Activated CD8-positive, alpha-beta T cell treated with anti-CD3 and anti-CD28 coated beads, Interleukin-2, amount 10 ng/mL, durations not matched to agents 7 days and 5 days (primary cell): ENCODE data around the gene CREB3L4. TPM values are rescaled to one million over a fixed set of nuclear protein-coding genes. Genes with fewer than 3 reads are reported as not detected.
A peak's percentile ranks its signal among the peaks of the same experiment; 100 is the strongest.
"Not testable (repeated sequence)": the region's sequence is repeated elsewhere in the genome, so short reads cannot be mapped to it uniquely, and the experiment has no call there.

Source experiments
- ATAC-seq: fragments of 150-1000 bp; cut with Tn5 transposase; one replicate; pipeline ENCODE4 v1.10.0; 2021; ENCODE audit warnings: moderate library complexity
- CTCF ChIA-PET: fragments of 350-600 bp; sonication (Branson Sonifier 250); formaldehyde crosslinking; loops from one replicate; lab custom pipeline; 2021; ENCODE audit warnings: antibody characterized with exemption; lab: Charles Lee
- POLR2A ChIA-PET: fragments of 350-600 bp; sonication (Branson Sonifier 250); formaldehyde crosslinking; loops from one replicate; lab custom pipeline; 2021; ENCODE audit warnings: antibody characterized with exemption; lab: Charles Lee
- DNase-seq: peaks from one replicate; pipeline ENCODE4 v3.0.0-alpha.2; 2020
- H3K27ac Mint-ChIP-seq: one replicate; pipeline ENCODE4 v1.8.0; 2021; ENCODE audit warnings: mild to moderate bottlenecking, mixed read lengths
- H3K27me3 Mint-ChIP-seq: one replicate; pipeline ENCODE4 v1.8.0; 2021; ENCODE audit warnings: low read depth, mixed read lengths
- H3K36me3 Mint-ChIP-seq: one replicate; pipeline ENCODE4 v1.8.0; 2021; ENCODE audit warnings: low read depth, mixed read lengths
- H3K4me1 Mint-ChIP-seq: one replicate; pipeline ENCODE4 v1.8.0; 2021; ENCODE audit warnings: low read depth, mixed read lengths
- H3K4me3 Mint-ChIP-seq: one replicate; pipeline ENCODE4 v1.8.0; 2021; ENCODE audit warnings: mild to moderate bottlenecking, mixed read lengths
- H3K9me3 Mint-ChIP-seq: one replicate; pipeline ENCODE4 v1.8.0; 2022; ENCODE audit warnings: mixed read lengths; ENCODE audit not compliant: insufficient read depth
- total RNA-seq, 2 experiments: library from RNA; stranded (reverse); gene quantifications; one replicate each; pipeline ENCODE4 v1.2.3, GENCODE V29; 2021

CREB3L4 gene
- total RNA-seq, 2 experiments from 2014 or later = 5.7 to 9.0 TPM

- H3K27me3 Mint-ChIP-seq = no peaks in the 10 kb centered on the region
- ATAC-seq (no peak), DNase-seq (no peak)
- ChIA-PET CTCF (interaction anchor here (0.7 to 5.7 kb wide), 35 partner anchors 11 to 453 kb away, joined by 3 to 109 read pairs (median 8); partner anchors contain the start of genes CHTOP, CREB3L4, CRTC2 and DENND4B), POLR2A (interaction anchor here (1.0 to 3.1 kb wide), 7 partner anchors 10 to 212 kb away, joined by 3 to 21 read pairs (median 8); partner anchors contain the start of genes CREB3L4 and JTB)
- H3K9me3 Mint-ChIP-seq = no peaks in the 10 kb centered on the region
- H3K4me3 Mint-ChIP-seq = no peak overlapping the region
- peak overlapping the region; percentile 88 for H3K27ac Mint-ChIP-seq
- H3K4me1 Mint-ChIP-seq = peaks cover 49% of the 10 kb centered on the region
- peaks cover 20% of the 10 kb centered on the region for H3K36me3 Mint-ChIP-seq
Measured at GRCh38 chr1:153987621-153988020, 19.9 kb downstream of the CREB3L4 start.

GRCh38 chr1:153990468-153991150 is 22.9 kb downstream of the CREB3L4 start, which contains the start of gene RPS27:
RPS27 (plus strand) TSS chr1:153990762; CDS start chr1:153990797, 35 bp downstream.
- Mint-ChIP-seq H3K27ac (peak within 1 kb of the TSS; percentile 98), H3K36me3 (peaks cover 40% of the 10 kb centered on the region), H3K27me3 (no peaks in the 10 kb centered on the region), H3K4me3 (peak within 1 kb of the TSS; percentile 93), H3K9me3 (no peaks in the 10 kb centered on the region), H3K4me1 (peaks cover 47% of the 10 kb centered on the region)
- POLR2A ChIA-PET = interaction anchor here (0.6 to 2.8 kb wide), 54 partner anchors 9 to 479 kb away, joined by 3 to 49 read pairs (median 4); partner anchors contain the start of genes CHTOP, CREB3L4, CRTC2 and DENND4B
- CTCF ChIA-PET = interaction anchor here (1.0 to 2.7 kb wide), 6 partner anchors 9 to 193 kb away, joined by 3 to 10 read pairs (median 4); partner anchors contain the start of genes CREB3L4 and JTB
- ATAC-seq (peak; percentile 79), DNase-seq (peak; percentile 94)

- H3K4me1 Mint-ChIP-seq = peaks cover 44% of the 10 kb centered on the region
- peaks cover 44% of the 10 kb centered on the region for H3K36me3 Mint-ChIP-seq
- H3K9me3 Mint-ChIP-seq = no peaks in the 10 kb centered on the region
- H3K27ac Mint-ChIP-seq = peak overlapping the region; percentile 98
- no peak for DNase-seq
- CTCF ChIA-PET = interaction anchor here (1.2 to 2.7 kb wide), 6 partner anchors 8 to 194 kb away, joined by 3 to 10 read pairs (median 4); partner anchors contain the start of genes CREB3L4 and JTB
- H3K4me3 Mint-ChIP-seq = peak overlapping the region; percentile 93
- H3K27me3 Mint-ChIP-seq = no peaks in the 10 kb centered on the region
- ATAC-seq = no peak
- POLR2A ChIA-PET = interaction anchor here (0.9 to 2.8 kb wide), 23 partner anchors 9 to 480 kb away, joined by 3 to 49 read pairs (median 6); partner anchors contain the start of genes CREB3L4, CRTC2, DENND4B and ILF2
Measured at GRCh38 chr1:153991151-153991630, 23.5 kb downstream of the CREB3L4 start.

GRCh38 chr1:153991806-153992205 is 24.1 kb downstream of the CREB3L4 start:
- Mint-ChIP-seq H3K27ac (peak overlapping the region; percentile 98), H3K4me3 (peak overlapping the region; percentile 93), H3K4me1 (peaks cover 39% of the 10 kb centered on the region), H3K9me3 (no peaks in the 10 kb centered on the region), H3K36me3 (peaks cover 44% of the 10 kb centered on the region), H3K27me3 (no peaks in the 10 kb centered on the region)
- CTCF ChIA-PET = interaction anchor here (1.3 to 2.7 kb wide), 2 partner anchors 11 to 194 kb away, joined by 5 to 10 read pairs; no protein-coding TSS in a partner anchor
- ATAC-seq (no peak), DNase-seq (no peak)
- POLR2A ChIA-PET = interaction anchor here (1.4 to 2.8 kb wide), 8 partner anchors 8 to 264 kb away, joined by 4 to 49 read pairs (median 14); partner anchors contain the start of genes CRTC2, DENND4B, INTS3 and JTB

GRCh38 chr1:153995202-153995601 is 27.5 kb downstream of the CREB3L4 start:
- Mint-ChIP-seq H3K36me3 (peaks cover 44% of the 10 kb centered on the region), H3K9me3 (no peaks in the 10 kb centered on the region), H3K27ac (no peak overlapping the region), H3K4me1 (peaks cover 28% of the 10 kb centered on the region), H3K4me3 (no peak overlapping the region), H3K27me3 (no peaks in the 10 kb centered on the region)
- no peak for DNase-seq
- no peak for ATAC-seq
- POLR2A ChIA-PET = interaction anchor here (0.6 to 1.4 kb wide), 3 partner anchors 18 to 278 kb away, joined by 3 to 5 read pairs (median 3); partner anchors contain the start of genes JTB and NUP210L
- CTCF ChIA-PET = interaction anchor here (1.2 kb wide), 1 partner anchor 9 kb away, joined by 5 read pairs; the partner anchor contains the start of gene RAB13

- Mint-ChIP-seq H3K27ac (no peak overlapping the region), H3K4me3 (no peak overlapping the region), H3K4me1 (peaks cover 26% of the 10 kb centered on the region), H3K9me3 (no peaks in the 10 kb centered on the region), H3K36me3 (peaks cover 43% of the 10 kb centered on the region), H3K27me3 (no peaks in the 10 kb centered on the region)
- ChIA-PET POLR2A (interaction anchor here (1.3 kb wide), 1 partner anchor 159 kb away, joined by 3 read pairs; the partner anchor contains the start of gene NUP210L), CTCF (interaction anchor here (1.2 kb wide), 1 partner anchor 10 kb away, joined by 5 read pairs; the partner anchor contains the start of gene RAB13)
- no peak for DNase-seq
- ATAC-seq = no peak
Measured at GRCh38 chr1:153995640-153996039, 27.9 kb downstream of the CREB3L4 start.

- DNase-seq, H3K9me3 Mint-ChIP-seq, ATAC-seq, H3K27me3 Mint-ChIP-seq, CTCF ChIA-PET, H3K4me3 Mint-ChIP-seq, H3K27ac Mint-ChIP-seq, POLR2A ChIA-PET: not testable (repeated sequence)
- Mint-ChIP-seq H3K4me1 (peaks cover 18% of the 10 kb centered on the region), H3K36me3 (peaks cover 31% of the 10 kb centered on the region)
Measured at GRCh38 chr1:153996882-153997281, 29.2 kb downstream of the CREB3L4 start.

GRCh38 chr1:154000420-154000819 is 32.7 kb downstream of the CREB3L4 start:
- POLR2A ChIA-PET = interaction anchor here (1.6 to 3.7 kb wide), 2 partner anchors 9 to 34 kb away, joined by 3 to 22 read pairs; partner anchors contain the start of gene RPS27
- ATAC-seq (no peak), DNase-seq (no peak)
- Mint-ChIP-seq H3K4me3 (no peak overlapping the region), H3K4me1 (peaks cover 4% of the 10 kb centered on the region), H3K27me3 (no peaks in the 10 kb centered on the region), H3K9me3 (no peaks in the 10 kb centered on the region), H3K27ac (no peak overlapping the region), H3K36me3 (peaks cover 6% of the 10 kb centered on the region)
- CTCF ChIA-PET = no interaction called here

- ChIA-PET POLR2A (no interaction called here), CTCF (no interaction called here)
- Mint-ChIP-seq H3K27ac (no peak overlapping the region), H3K4me3 (no peak overlapping the region), H3K27me3 (no peaks in the 10 kb centered on the region), H3K9me3 (no peaks in the 10 kb centered on the region), H3K36me3 (no peaks in the 10 kb centered on the region), H3K4me1 (no peaks in the 10 kb centered on the region)
- no peak for DNase-seq
- no peak for ATAC-seq
Measured at GRCh38 chr1:154006136-154006535, 38.4 kb downstream of the CREB3L4 start.

- H3K9me3 Mint-ChIP-seq = no peaks in the 10 kb centered on the region
- no peak overlapping the region for H3K27ac Mint-ChIP-seq
- no peak overlapping the region for H3K4me3 Mint-ChIP-seq
- H3K27me3 Mint-ChIP-seq = no peaks in the 10 kb centered on the region
- POLR2A ChIA-PET = no interaction called here
- H3K36me3 Mint-ChIP-seq = no peaks in the 10 kb centered on the region
- ATAC-seq = no peak
- no peaks in the 10 kb centered on the region for H3K4me1 Mint-ChIP-seq
- CTCF ChIA-PET = no interaction called here
- DNase-seq = no peak
Measured at GRCh38 chr1:154012129-154012528, 44.4 kb downstream of the CREB3L4 start.

GRCh38 chr1:154012543-154012942 is 44.8 kb downstream of the CREB3L4 start:
- DNase-seq, POLR2A ChIA-PET, H3K4me3 Mint-ChIP-seq, H3K27ac Mint-ChIP-seq, CTCF ChIA-PET, ATAC-seq, H3K4me1 Mint-ChIP-seq, H3K27me3 Mint-ChIP-seq, H3K9me3 Mint-ChIP-seq, H3K36me3 Mint-ChIP-seq: not testable (repeated sequence)
